ENCODE data around the gene PGGHG.

- no peak for TF ChIP-seq POLR2A (IDR thresholded peaks at IDR 0.05)
- no peak for TF ChIP-seq CTCF (IDR thresholded peaks at IDR 0.05)
These were observed 47.3 kb upstream of the PGGHG start for GRCh38 chr11:241634-242033.
